ENCODE data around the gene NOVA2. TPM values are rescaled to one million over a fixed set of nuclear protein-coding genes. Genes with fewer than 3 reads are reported as not detected.

NOVA2 gene
- total RNA-seq, 1 experiment from 2014 or later = 2.5 TPM

DNA sequence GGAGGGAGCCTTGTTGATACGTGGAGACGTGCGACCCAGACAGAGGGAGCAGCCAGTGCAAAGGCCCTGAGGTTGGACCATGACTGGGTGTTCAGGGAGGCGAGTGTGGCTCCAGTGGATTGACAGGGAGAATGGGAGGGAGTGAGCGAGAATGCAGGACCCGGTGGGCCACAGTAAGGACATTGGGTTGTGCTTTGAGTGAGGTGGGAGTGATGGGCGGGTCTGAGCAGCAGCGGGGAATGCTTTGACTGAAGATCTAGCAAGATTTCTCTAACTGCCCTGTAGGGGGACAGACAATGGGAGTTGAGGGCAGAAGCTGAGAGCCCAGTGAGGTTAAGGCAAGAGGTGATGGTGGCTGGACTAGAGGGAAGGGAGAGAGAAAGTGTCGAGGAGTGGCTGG lies 51.4 kb downstream of the NOVA2 start:
- intact Hi-C loops (cut with micrococcal nuclease) = no loop called here
- ChIA-PET POLR2A (no interaction called here), CTCF (no interaction called here), RAD21 (ENCODE audit: low non-redundant PET in 1 of 2, low total read pairs in 2 of 2, uncharacterized antibody in 2 of 2, unreplicated experiment in 2 of 2) (no interaction called here)
- H3K4me3 ChIP-seq (replicated peaks in 1 of 2; ENCODE audit: low read depth in 1 of 2, low read length in 2 of 2) = no peak overlapping the region
- TF ChIP-seq, protein P1, sequence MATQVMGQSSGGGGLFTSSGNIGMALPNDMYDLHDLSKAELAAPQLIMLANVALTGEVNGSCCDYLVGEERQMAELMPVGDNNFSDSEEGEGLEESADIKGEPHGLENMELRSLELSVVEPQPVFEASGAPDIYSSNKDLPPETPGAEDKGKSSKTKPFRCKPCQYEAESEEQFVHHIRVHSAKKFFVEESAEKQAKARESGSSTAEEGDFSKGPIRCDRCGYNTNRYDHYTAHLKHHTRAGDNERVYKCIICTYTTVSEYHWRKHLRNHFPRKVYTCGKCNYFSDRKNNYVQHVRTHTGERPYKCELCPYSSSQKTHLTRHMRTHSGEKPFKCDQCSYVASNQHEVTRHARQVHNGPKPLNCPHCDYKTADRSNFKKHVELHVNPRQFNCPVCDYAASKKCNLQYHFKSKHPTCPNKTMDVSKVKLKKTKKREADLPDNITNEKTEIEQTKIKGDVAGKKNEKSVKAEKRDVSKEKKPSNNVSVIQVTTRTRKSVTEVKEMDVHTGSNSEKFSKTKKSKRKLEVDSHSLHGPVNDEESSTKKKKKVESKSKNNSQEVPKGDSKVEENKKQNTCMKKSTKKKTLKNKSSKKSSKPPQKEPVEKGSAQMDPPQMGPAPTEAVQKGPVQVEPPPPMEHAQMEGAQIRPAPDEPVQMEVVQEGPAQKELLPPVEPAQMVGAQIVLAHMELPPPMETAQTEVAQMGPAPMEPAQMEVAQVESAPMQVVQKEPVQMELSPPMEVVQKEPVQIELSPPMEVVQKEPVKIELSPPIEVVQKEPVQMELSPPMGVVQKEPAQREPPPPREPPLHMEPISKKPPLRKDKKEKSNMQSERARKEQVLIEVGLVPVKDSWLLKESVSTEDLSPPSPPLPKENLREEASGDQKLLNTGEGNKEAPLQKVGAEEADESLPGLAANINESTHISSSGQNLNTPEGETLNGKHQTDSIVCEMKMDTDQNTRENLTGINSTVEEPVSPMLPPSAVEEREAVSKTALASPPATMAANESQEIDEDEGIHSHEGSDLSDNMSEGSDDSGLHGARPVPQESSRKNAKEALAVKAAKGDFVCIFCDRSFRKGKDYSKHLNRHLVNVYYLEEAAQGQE (IDR thresholded peaks at IDR 0.05; ENCODE audit: low read depth) = no peak
- TF ChIP-seq, protein P2, sequence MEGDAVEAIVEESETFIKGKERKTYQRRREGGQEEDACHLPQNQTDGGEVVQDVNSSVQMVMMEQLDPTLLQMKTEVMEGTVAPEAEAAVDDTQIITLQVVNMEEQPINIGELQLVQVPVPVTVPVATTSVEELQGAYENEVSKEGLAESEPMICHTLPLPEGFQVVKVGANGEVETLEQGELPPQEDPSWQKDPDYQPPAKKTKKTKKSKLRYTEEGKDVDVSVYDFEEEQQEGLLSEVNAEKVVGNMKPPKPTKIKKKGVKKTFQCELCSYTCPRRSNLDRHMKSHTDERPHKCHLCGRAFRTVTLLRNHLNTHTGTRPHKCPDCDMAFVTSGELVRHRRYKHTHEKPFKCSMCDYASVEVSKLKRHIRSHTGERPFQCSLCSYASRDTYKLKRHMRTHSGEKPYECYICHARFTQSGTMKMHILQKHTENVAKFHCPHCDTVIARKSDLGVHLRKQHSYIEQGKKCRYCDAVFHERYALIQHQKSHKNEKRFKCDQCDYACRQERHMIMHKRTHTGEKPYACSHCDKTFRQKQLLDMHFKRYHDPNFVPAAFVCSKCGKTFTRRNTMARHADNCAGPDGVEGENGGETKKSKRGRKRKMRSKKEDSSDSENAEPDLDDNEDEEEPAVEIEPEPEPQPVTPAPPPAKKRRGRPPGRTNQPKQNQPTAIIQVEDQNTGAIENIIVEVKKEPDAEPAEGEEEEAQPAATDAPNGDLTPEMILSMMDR (IDR thresholded peaks at IDR 0.05 in 2 of 3, conservative IDR thresholded peaks at IDR 0.05 in 1 of 3; ENCODE audit: borderline replicate concordance in 1 of 3, insufficient read depth in 1 of 3, low read depth in 2 of 3, low read length in 2 of 3) = peak in 2 of 3 experiments; percentile 37 to 39; a peak in 4 of 6 replicates
- TF ChIP-seq POLR2A (IDR thresholded peaks at IDR 0.05; ENCODE audit: borderline replicate concordance, extremely low read depth, insufficient read depth, insufficient read length) (no peak), ZFX (IDR thresholded peaks at IDR 0.05) (no peak), POLR2AphosphoS5 (IDR thresholded peaks at IDR 0.05; ENCODE audit: low read depth, low read length) (no peak)
- H3K9me3 ChIP-seq (ENCODE audit: control insufficient read depth in 1 of 2, insufficient read depth in 1 of 2, low read depth in 1 of 2, low read length in 2 of 2) = no peaks in the 10 kb centered on the region
- H3K9ac ChIP-seq (ENCODE audit: low read length) = no peak overlapping the region
- peak; percentile 86 for ATAC-seq
- H3K9me2 ChIP-seq (ENCODE audit: insufficient read depth) = no peaks in the 10 kb centered on the region
- DNase-seq (ENCODE audit: low read depth, low spot score) = peak; percentile 18
- no peaks in the 10 kb centered on the region for H4K20me1 ChIP-seq (ENCODE audit: insufficient read depth)
- BruUV-seq (replicated peaks) = no TSS peak
- no peaks in the 10 kb centered on the region for H3K79me2 ChIP-seq (ENCODE audit: insufficient read depth, low read length)
- no peak overlapping the region for H2AFZ ChIP-seq (ENCODE audit: low read depth, low read length, poor library complexity, severe bottlenecking)
- H3K36me3 ChIP-seq (ENCODE audit: control insufficient read depth in 1 of 2, insufficient read depth in 2 of 2, low read length in 2 of 2) = no peaks in the 10 kb centered on the region
- no peak overlapping the region for H3K27ac ChIP-seq (ENCODE audit: low read depth, low read length)
- H3K4me1 ChIP-seq (ENCODE audit: control insufficient read depth in 1 of 2, insufficient read depth in 2 of 2, low read length in 2 of 2) = peaks cover 12 to 19% of the 10 kb centered on the region in 2 experiments
- no peak overlapping the region for H3K4me2 ChIP-seq (ENCODE audit: low read length)
- no peaks in the 10 kb centered on the region for H3K27me3 ChIP-seq (ENCODE audit: insufficient read depth, low read length)
